GM12873 (cell line): Measurements from ENCODE around the gene SSBP3.

Source experiments
- TF ChIP-seq, protein P1 (sequence below): IDR thresholded peaks from 2 replicates; pipeline ENCODE4 v1.5.1; 2012; ENCODE audit warnings: low read depth, mild to moderate bottlenecking, moderate library complexity, low read length, control low read depth; ENCODE audit not compliant: insufficient read depth; ENCODE audit errors: missing control alignments

Gene SSBP3

DNA sequence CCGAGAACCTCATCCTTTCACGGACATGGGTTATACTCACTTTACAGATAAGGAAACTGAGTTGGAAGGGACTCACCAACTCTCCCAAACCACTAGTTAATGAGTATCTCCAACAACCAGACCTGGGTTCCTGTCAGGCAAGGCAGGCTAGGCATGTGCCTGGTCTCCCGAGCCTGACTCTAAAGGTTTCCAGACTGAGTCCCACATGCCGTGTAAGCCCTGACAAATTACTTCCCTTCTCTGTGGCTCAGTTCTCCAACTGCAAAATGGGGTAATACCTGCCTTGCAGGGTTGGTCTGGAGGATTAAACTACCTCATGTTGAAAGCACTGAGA is 34.3 kb downstream of the SSBP3 start:
- TF ChIP-seq, protein P1, sequence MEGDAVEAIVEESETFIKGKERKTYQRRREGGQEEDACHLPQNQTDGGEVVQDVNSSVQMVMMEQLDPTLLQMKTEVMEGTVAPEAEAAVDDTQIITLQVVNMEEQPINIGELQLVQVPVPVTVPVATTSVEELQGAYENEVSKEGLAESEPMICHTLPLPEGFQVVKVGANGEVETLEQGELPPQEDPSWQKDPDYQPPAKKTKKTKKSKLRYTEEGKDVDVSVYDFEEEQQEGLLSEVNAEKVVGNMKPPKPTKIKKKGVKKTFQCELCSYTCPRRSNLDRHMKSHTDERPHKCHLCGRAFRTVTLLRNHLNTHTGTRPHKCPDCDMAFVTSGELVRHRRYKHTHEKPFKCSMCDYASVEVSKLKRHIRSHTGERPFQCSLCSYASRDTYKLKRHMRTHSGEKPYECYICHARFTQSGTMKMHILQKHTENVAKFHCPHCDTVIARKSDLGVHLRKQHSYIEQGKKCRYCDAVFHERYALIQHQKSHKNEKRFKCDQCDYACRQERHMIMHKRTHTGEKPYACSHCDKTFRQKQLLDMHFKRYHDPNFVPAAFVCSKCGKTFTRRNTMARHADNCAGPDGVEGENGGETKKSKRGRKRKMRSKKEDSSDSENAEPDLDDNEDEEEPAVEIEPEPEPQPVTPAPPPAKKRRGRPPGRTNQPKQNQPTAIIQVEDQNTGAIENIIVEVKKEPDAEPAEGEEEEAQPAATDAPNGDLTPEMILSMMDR, result no peak

- TF ChIP-seq, protein P1, result no peak
Measured at GRCh38 chr1:54371038-54371941, 34.9 kb downstream of the SSBP3 start.

DNA sequence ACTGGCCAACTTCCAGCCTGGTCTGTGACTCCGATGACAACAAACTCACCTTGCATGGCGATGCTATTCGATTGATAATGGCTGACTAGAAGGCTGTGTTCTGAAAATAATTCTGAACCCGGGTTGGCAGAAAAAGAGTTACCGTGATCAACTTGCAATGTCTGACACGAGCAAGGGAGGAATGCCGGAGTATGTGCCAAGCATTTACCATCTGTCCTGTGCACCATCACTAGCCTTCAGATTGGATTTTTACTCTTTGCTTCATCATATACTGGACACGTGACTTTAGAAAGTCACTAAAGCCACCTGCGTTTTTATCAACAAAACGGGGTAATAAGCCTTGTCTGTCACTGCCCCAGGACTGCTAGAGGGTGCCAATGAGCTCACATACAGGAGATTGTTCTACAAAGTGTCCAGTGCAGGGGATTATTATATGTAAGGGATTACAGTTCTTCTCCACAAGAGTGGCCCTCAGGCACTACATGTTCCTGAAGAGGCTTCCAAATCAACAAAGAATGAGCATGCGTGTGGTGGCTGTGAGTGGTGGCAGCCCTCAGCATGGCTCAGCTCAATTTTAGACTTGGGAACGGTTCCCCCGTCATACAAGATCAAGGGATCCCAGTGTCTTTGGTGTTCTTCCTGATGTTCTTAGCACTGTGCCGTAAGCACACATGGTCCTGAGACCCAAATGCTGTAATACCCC is 35.8 kb downstream of the SSBP3 start:
- TF ChIP-seq, protein P1, result no peak

GRCh38 chr1:54367613-54368012 is 38.6 kb downstream of the SSBP3 start:
- TF ChIP-seq, protein P1, result no peak

DNA sequence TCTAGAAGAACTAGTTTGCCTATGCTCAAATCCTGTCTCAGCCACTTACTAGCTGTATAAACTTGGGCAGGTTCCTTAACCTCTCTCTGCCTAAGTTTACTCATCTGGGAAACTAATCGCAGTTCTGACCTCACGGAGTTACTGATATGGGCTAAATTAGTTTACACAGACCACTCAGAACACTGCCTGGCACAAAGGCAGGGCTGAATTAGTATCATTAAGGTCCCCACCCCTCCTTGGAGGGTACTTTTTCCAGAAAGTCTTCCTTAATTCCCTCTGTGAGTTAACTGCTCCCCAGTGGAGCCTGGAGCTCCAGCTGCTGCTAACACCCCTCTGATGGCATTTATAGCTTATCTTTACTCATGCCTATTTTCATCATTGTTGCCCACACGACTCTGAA is 40.3 kb downstream of the SSBP3 start:
- TF ChIP-seq, protein P1, result no peak

DNA sequence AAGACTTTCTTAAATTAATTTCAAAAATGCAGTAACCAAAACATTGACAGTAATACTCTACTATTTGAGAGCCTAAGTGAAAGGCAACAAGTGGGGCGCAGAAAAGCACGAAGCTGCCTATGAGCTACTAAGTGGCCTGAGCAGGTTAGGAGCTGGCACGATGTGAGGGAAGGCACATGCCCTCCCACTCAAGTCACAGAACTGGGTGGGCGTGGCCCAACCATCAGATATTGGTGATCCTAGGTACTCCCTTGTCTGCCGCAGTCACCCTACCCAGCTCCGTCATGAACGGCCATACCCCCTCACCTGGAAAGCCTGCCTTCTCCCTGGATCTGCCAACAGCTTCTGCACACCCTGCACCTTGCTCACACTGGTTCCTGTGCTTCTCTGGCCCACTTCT is 40.8 kb downstream of the SSBP3 start:
- TF ChIP-seq, protein P1, result no peak

- TF ChIP-seq, protein P1, result no peak
Measured at GRCh38 chr1:54364995-54365394, 41.2 kb downstream of the SSBP3 start.
